ENCODE results near the gene EIF3K. TPM values are rescaled to one million over a fixed set of nuclear protein-coding genes. Genes with fewer than 3 reads are reported as not detected.
A peak's percentile ranks its signal among the peaks of the same experiment; 100 is the strongest.
"Not testable (repeated sequence)": the region's sequence is repeated elsewhere in the genome, so short reads cannot be mapped to it uniquely, and the experiment has no call there.

The EIF3K gene
- total RNA-seq, 1 donor from 2014 or later, result 261 TPM

DNA sequence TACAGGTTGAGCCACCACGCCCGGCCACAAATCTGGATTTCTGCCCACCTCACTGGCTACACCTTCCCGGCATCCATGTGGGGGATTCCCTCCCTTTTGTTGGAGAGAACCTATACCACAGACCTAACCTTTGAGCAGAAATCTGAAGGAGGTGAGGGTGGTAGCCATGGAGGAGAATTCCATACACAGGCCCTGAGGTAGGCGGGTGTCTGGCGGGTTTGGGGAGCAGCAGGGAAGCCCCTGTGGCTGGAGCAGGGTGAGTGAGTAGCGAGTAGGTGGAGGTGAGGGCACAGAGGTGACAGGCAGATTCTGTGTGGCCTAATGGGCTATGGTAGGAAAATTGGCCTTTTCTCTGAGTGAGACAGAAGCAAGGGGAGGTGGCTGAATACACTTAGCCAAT is 10.6 kb downstream of the EIF3K start:
- Histone ChIP-seq H3K4me1 (no peaks in the 10 kb centered on the region), H2AFZ (replicated peaks) (no peak overlapping the region), H3K4me2 (no peak overlapping the region), H3K27me3 (no peaks in the 10 kb centered on the region), H3K27ac (no peak overlapping the region), H3K79me2 (ENCODE audit: low read depth) (no peaks in the 10 kb centered on the region), H3K9me3 (ENCODE audit: low read depth) (no peaks in the 10 kb centered on the region), H3K9ac (no peak overlapping the region), H3F3A (ENCODE audit: low read depth) (peaks cover 13% of the 10 kb centered on the region), H3K4me3 (no peak overlapping the region), H4K20me1 (ENCODE audit: low read depth) (peaks cover 14% of the 10 kb centered on the region), H3K36me3 (no peaks in the 10 kb centered on the region)
- TF ChIP-seq EZH2 (IDR thresholded peaks at IDR 0.05) (no peak), EZH2phosphoT487 (IDR thresholded peaks at IDR 0.05) (no peak)
- TF ChIP-seq, protein P1, sequence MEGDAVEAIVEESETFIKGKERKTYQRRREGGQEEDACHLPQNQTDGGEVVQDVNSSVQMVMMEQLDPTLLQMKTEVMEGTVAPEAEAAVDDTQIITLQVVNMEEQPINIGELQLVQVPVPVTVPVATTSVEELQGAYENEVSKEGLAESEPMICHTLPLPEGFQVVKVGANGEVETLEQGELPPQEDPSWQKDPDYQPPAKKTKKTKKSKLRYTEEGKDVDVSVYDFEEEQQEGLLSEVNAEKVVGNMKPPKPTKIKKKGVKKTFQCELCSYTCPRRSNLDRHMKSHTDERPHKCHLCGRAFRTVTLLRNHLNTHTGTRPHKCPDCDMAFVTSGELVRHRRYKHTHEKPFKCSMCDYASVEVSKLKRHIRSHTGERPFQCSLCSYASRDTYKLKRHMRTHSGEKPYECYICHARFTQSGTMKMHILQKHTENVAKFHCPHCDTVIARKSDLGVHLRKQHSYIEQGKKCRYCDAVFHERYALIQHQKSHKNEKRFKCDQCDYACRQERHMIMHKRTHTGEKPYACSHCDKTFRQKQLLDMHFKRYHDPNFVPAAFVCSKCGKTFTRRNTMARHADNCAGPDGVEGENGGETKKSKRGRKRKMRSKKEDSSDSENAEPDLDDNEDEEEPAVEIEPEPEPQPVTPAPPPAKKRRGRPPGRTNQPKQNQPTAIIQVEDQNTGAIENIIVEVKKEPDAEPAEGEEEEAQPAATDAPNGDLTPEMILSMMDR (IDR thresholded peaks at IDR 0.05), result no peak
- Mint-ChIP-seq H3K36me3 (peaks cover 19% of the 10 kb centered on the region), H3K27ac (no peak overlapping the region), H3K9me3 (no peaks in the 10 kb centered on the region), H3K4me1 (peaks cover 12% of the 10 kb centered on the region), H3K27me3 (ENCODE audit: insufficient read depth, low read depth) (peaks cover 2% of the 10 kb centered on the region), H3K4me3 (no peak overlapping the region)
- no peak for DNase-seq (ENCODE audit: low spot score)

DNA sequence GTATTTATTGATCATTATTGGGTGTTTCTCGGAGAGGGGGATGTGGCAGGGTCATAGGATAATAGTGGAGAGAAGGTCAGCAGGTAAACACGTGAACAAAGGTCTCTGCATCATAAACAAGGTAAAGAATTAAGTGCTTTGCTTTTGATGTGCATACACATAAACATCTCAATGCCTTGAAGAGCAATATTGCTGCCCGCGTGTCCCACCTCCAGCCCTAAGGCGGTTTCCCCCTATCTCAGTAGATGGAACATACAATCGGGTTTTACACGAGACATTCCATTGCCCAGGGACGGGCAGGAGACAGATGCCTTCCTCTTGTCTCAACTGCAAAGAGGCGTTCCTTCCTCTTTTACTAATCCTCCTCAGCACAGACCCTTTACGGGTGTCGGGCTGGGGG is 12.3 kb downstream of the EIF3K start:
- H3K27me3 Mint-ChIP-seq (ENCODE audit: insufficient read depth, low read depth); DNase-seq (ENCODE audit: low spot score); H3K9me3 Mint-ChIP-seq; H3K4me2 ChIP-seq; H3K27ac ChIP-seq; H2AFZ ChIP-seq (replicated peaks); H3K79me2 ChIP-seq (ENCODE audit: low read depth); H3K9ac ChIP-seq; H3K4me3 Mint-ChIP-seq; H3K4me3 ChIP-seq; H3K27ac Mint-ChIP-seq; H3K27me3 ChIP-seq; H3K4me1 ChIP-seq; H3K9me3 ChIP-seq (ENCODE audit: low read depth); H3K36me3 ChIP-seq: not testable (repeated sequence)
- peaks cover 18% of the 10 kb centered on the region for H3K36me3 Mint-ChIP-seq
- peaks cover 14% of the 10 kb centered on the region for H3K4me1 Mint-ChIP-seq
- H4K20me1 ChIP-seq (ENCODE audit: low read depth), result peaks cover 21% of the 10 kb centered on the region
- peaks cover 13% of the 10 kb centered on the region for H3F3A ChIP-seq (ENCODE audit: low read depth)

DNA sequence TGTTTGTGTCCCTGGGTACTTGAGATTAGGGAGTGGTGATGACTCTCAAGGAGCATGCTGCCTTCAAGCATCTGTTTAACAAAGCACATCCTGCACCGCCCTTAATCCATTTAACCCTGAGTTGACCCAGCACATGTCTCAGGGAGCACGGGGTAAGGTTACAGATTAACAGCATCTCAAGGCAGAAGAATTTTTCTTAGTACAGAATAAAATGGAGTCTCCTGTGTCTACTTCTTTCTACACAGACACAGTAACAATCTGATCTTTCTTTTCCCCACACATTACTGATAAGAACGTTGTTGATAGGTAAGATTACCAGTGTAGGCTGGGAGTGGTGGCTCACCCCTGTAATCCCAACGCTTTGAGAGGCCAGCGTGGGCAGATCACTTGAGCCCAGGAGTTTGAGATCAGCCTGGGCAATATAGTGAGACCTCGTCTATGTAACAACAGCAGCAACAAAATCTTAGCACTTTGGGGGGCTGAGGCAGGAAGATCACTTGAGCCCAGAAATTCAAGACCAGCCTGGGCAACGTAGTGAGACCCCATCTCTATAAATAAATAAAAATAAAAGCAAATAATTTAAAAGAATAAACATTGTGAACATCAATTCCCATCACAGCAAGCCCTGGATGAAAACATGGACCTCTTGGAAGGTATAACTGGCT is 13.0 kb downstream of the EIF3K start:
- H3K9me3 Mint-ChIP-seq; H3K27me3 Mint-ChIP-seq (ENCODE audit: insufficient read depth, low read depth); H3K36me3 ChIP-seq; H3K27ac ChIP-seq; H3K9me3 ChIP-seq (ENCODE audit: low read depth); H3K27ac Mint-ChIP-seq; H3K79me2 ChIP-seq (ENCODE audit: low read depth); DNase-seq (ENCODE audit: low spot score); H3K4me2 ChIP-seq; H3K4me1 ChIP-seq; H3K27me3 ChIP-seq; H3K9ac ChIP-seq; H3K4me3 ChIP-seq; H2AFZ ChIP-seq (replicated peaks): not testable (repeated sequence)
- peaks cover 14% of the 10 kb centered on the region for H3K4me1 Mint-ChIP-seq
- peaks cover 13% of the 10 kb centered on the region for H3F3A ChIP-seq (ENCODE audit: low read depth)
- peaks cover 25% of the 10 kb centered on the region for H4K20me1 ChIP-seq (ENCODE audit: low read depth)
- peaks cover 16% of the 10 kb centered on the region for H3K36me3 Mint-ChIP-seq
- H3K4me3 Mint-ChIP-seq, result peak overlapping the region; percentile 24

DNA sequence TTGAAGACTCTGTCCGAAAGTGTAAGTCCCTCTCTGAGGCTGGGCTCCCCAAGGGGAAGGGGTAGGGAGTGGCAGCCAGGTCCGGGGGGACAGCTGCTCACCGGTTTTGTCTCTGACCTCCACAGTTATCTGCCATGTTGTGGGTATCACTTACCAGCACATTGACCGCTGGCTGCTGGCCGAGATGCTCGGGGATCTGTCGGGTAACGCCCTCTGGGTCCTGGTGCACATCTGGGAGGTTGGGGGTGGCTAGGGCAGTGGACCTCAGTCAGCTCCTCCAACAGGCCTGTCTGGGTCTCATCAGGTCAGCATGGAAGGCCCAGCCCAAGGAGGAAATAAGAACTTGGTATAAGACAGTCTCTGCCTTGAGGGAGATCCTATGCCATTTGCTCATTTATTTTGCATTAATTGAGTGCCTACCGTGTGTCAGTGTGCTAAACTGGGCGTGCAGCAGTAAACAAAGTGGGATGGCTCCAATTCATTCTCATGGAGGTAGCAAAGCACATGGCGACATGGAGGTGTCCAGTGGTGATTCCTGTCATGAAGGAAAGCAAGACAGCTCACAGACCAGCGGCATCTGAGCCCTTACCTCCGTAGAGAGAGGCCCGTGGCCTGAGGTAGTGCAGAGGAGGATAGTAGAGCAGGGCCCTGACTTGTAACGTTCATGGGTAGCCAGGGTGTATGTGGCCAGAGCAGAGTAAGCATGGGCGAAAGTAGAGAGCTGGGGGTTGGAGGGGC is 13.7 kb downstream of the EIF3K start:
- Histone ChIP-seq H3F3A (ENCODE audit: low read depth) (peaks cover 13% of the 10 kb centered on the region), H4K20me1 (ENCODE audit: low read depth) (peaks cover 25% of the 10 kb centered on the region), H3K27ac (no peak overlapping the region), H3K4me1 (no peaks in the 10 kb centered on the region), H3K9ac (no peak overlapping the region), H3K36me3 (no peaks in the 10 kb centered on the region), H3K4me3 (no peak overlapping the region), H3K4me2 (no peak overlapping the region), H2AFZ (replicated peaks) (no peak overlapping the region), H3K9me3 (ENCODE audit: low read depth) (no peaks in the 10 kb centered on the region), H3K79me2 (ENCODE audit: low read depth) (no peaks in the 10 kb centered on the region), H3K27me3 (no peaks in the 10 kb centered on the region)
- Mint-ChIP-seq H3K4me1 (peaks cover 14% of the 10 kb centered on the region), H3K27me3 (ENCODE audit: insufficient read depth, low read depth) (peaks cover 2% of the 10 kb centered on the region), H3K27ac (no peak overlapping the region), H3K36me3 (peaks cover 14% of the 10 kb centered on the region), H3K9me3 (no peaks in the 10 kb centered on the region), H3K4me3 (no peak overlapping the region)
- no peak for DNase-seq (ENCODE audit: low spot score)
- TF ChIP-seq, protein P1 (IDR thresholded peaks at IDR 0.05), result no peak
- TF ChIP-seq EZH2 (IDR thresholded peaks at IDR 0.05) (no peak), EZH2phosphoT487 (IDR thresholded peaks at IDR 0.05) (no peak)
